Peyer's patch (tissue), 4 donors: ENCODE data around the gene DPP4. TPM values are rescaled to one million over a fixed set of nuclear protein-coding genes. Genes with fewer than 3 reads are reported as not detected.

Source experiments
- DNase-seq, 3 donors: peaks; one replicate each; pipeline ENCODE4 v3.0.0-alpha.2; 2017 to 2019
- H3K27ac ChIP-seq, 4 donors: fragments of 200-600 bp; sonication (generic); one replicate each; pipeline ENCODE4 v1.5.1; 2016 to 2019
- H3K27me3 ChIP-seq, 2 donors: fragments of 200-600 bp; sonication (generic); one replicate each; pipeline ENCODE4 v1.5.1; 2019
- H3K36me3 ChIP-seq, 3 donors: fragments of 200-600 bp; sonication (generic); one replicate each; pipeline ENCODE4 v1.5.1; 2016 to 2019
- H3K4me1 ChIP-seq, 4 donors: fragments of 200-600 bp; sonication (generic); one replicate each; pipeline ENCODE4 v1.5.1; 2016 to 2019
- H3K4me3 ChIP-seq, 4 donors: fragments of 200-600 bp; sonication (generic); 1 replicate in 3 of 4; 2 replicates in 1 of 4; pipeline ENCODE4 v1.5.1; 2016 to 2019; ENCODE audit warnings: mild to moderate bottlenecking in 1 of 4
- H3K9me3 ChIP-seq, 4 donors: fragments of 200-600 bp; sonication (generic); one replicate each; pipeline ENCODE4 v1.5.1; 2016 to 2019; ENCODE audit warnings: mild to moderate bottlenecking in 1 of 4
- CTCF ChIP-seq, 6 experiments: fragments of 450-650 bp in 4 of 6; fragments of 200-600 bp in 2 of 6; sonication (generic) in 1 of 6; IDR thresholded peaks; one replicate each; pipeline ENCODE4 v1.5.1; 2017 to 2019; ENCODE audit warnings: antibody characterized with exemption in 6 of 6, mild to moderate bottlenecking in 3 of 6, moderate library complexity in 1 of 6
- POLR2A ChIP-seq, 2 donors: fragments of 450-650 bp; IDR thresholded peaks; one replicate each; pipeline ENCODE4 v1.5.1; 2017; ENCODE audit warnings: antibody characterized with exemption in 2 of 2, mild to moderate bottlenecking in 2 of 2, moderate library complexity in 2 of 2
- total RNA-seq, 4 donors: library from RNA; depleted of rRNA; stranded (reverse); fragments of >200 nt; gene quantifications; one replicate each; pipeline ENCODE4 v1.1.0, GENCODE V29; 2016

DPP4 gene
- total RNA-seq, 4 donors from 2014 or later, result 17.3 to 447 (median 178) TPM

GRCh38 chr2:161969159-161969558 lies 104.9 kb downstream of the DPP4 start:
- no peaks in the 10 kb centered on the region for H3K9me3 ChIP-seq
- no peak for DNase-seq
- TF ChIP-seq CTCF (IDR thresholded peaks at IDR 0.05), result no peak
- TF ChIP-seq POLR2A (IDR thresholded peaks at IDR 0.05), result no peak
- H3K4me1 ChIP-seq, result peaks cover 0 to 4% (median 0%) of the 10 kb centered on the region in 4 donors
- no peak overlapping the region for H3K27ac ChIP-seq
- no peaks in the 10 kb centered on the region for H3K36me3 ChIP-seq
- no peaks in the 10 kb centered on the region for H3K27me3 ChIP-seq
- H3K4me3 ChIP-seq, result no peak overlapping the region

- Histone ChIP-seq H3K4me1 (no peaks in the 10 kb centered on the region), H3K9me3 (no peaks in the 10 kb centered on the region), H3K27me3 (no peaks in the 10 kb centered on the region), H3K27ac (no peak overlapping the region), H3K4me3 (no peak overlapping the region), H3K36me3 (no peaks in the 10 kb centered on the region)
- TF ChIP-seq POLR2A (IDR thresholded peaks at IDR 0.05) (no peak), CTCF (IDR thresholded peaks at IDR 0.05) (no peak)
- DNase-seq, result no peak
Observed at GRCh38 chr2:161965994-161966393, 108.0 kb downstream of the DPP4 start.

GRCh38 chr2:161964160-161964559 lies 109.9 kb downstream of the DPP4 start:
- Histone ChIP-seq H3K4me1 (no peaks in the 10 kb centered on the region), H3K36me3 (no peaks in the 10 kb centered on the region), H3K4me3 (no peak overlapping the region), H3K9me3 (no peaks in the 10 kb centered on the region), H3K27me3 (no peaks in the 10 kb centered on the region), H3K27ac (no peak overlapping the region)
- no peak for DNase-seq
- TF ChIP-seq CTCF (IDR thresholded peaks at IDR 0.05) (no peak), POLR2A (IDR thresholded peaks at IDR 0.05) (no peak)

GRCh38 chr2:161962160-161962559 lies 111.9 kb downstream of the DPP4 start:
- Histone ChIP-seq H3K27ac (no peak overlapping the region), H3K4me3 (no peak overlapping the region), H3K9me3 (no peaks in the 10 kb centered on the region), H3K27me3 (no peaks in the 10 kb centered on the region), H3K4me1 (no peaks in the 10 kb centered on the region), H3K36me3 (no peaks in the 10 kb centered on the region)
- TF ChIP-seq CTCF (IDR thresholded peaks at IDR 0.05), result no peak
- no peak for TF ChIP-seq POLR2A (IDR thresholded peaks at IDR 0.05)
- DNase-seq, result no peak

- Histone ChIP-seq H3K9me3 (no peaks in the 10 kb centered on the region), H3K27me3 (no peaks in the 10 kb centered on the region), H3K4me3 (no peak overlapping the region), H3K27ac (no peak overlapping the region), H3K36me3 (no peaks in the 10 kb centered on the region), H3K4me1 (no peaks in the 10 kb centered on the region)
- no peak for DNase-seq
- no peak for TF ChIP-seq CTCF (IDR thresholded peaks at IDR 0.05)
- TF ChIP-seq POLR2A (IDR thresholded peaks at IDR 0.05), result no peak
Observed at GRCh38 chr2:161961061-161961460, 113.0 kb downstream of the DPP4 start.

- Histone ChIP-seq H3K9me3 (no peaks in the 10 kb centered on the region), H3K36me3 (no peaks in the 10 kb centered on the region), H3K4me3 (no peak overlapping the region), H3K27me3 (no peaks in the 10 kb centered on the region), H3K27ac (no peak overlapping the region), H3K4me1 (no peaks in the 10 kb centered on the region)
- no peak for DNase-seq
- TF ChIP-seq CTCF (IDR thresholded peaks at IDR 0.05) (no peak), POLR2A (IDR thresholded peaks at IDR 0.05) (no peak)
Observed at GRCh38 chr2:161956738-161957137, 117.3 kb downstream of the DPP4 start.
